ENCODE results near the gene PEPD. TPM values are rescaled to one million over a fixed set of nuclear protein-coding genes. Genes with fewer than 3 reads are reported as not detected.
A peak's percentile ranks its signal among the peaks of the same experiment; 100 is the strongest.

The PEPD gene
- total RNA-seq, 2 experiments from 2014 or later: 26.9 to 37.4 TPM

DNA sequence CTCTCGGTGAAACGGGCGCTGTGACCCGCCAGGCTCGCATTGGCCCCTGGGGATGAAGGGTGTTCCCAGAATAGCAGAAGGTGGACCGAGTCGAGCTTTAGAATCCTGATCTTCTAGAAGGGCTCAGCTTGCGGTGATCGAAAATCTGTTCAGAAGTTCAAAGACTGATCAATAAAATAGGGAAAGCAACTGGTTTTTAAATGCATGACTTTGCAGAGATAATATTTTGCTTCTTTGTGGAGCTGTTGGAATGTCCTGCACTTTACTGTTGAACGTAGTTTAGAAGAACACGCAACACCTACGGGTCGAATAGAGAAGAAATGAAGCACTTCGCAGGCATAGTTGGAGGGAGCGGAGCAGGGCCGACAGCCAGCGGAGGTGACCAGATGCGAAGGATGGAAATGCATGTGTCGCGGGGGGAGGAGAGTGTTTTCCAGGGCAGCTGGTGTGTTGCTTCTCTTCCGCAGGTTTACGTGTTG, 147.3 kb downstream of the PEPD start:
- DNase-seq (peak; percentile 38), ATAC-seq (no peak)
- H3K36me3 Mint-ChIP-seq (ENCODE audit: low read depth): peaks cover 22% of the 10 kb centered on the region
- H3K27ac Mint-ChIP-seq: peak overlapping the region; percentile 93
- no peaks in the 10 kb centered on the region for H3K9me3 Mint-ChIP-seq (ENCODE audit: low read depth)
- H3K27me3 Mint-ChIP-seq: no peaks in the 10 kb centered on the region
- H3K4me3 Mint-ChIP-seq: peak overlapping the region; percentile 94
- peaks cover 48% of the 10 kb centered on the region for H3K4me1 Mint-ChIP-seq
- POLR2A ChIA-PET: interaction anchor here (0.6 to 1.5 kb wide), 2 partner anchors 72 to 198 kb away, joined by 3 to 4 read pairs; partner anchors contain the start of gene CEBPA
- intact Hi-C loops (cut with DNase I, micrococcal nuclease): loop anchor here in 1 of 2 experiments (2.0 to 10.0 kb wide), 8 partner anchors 239 to 1628 kb away; partner anchors contain the start of genes ANKRD27, GRAMD1A, RGS9BP and ZNF181
- CTCF ChIA-PET: interaction anchor here (0.6 to 2.2 kb wide), 6 partner anchors 8 to 190 kb away, joined by 3 to 11 read pairs (median 4); no protein-coding TSS in a partner anchor

DNA sequence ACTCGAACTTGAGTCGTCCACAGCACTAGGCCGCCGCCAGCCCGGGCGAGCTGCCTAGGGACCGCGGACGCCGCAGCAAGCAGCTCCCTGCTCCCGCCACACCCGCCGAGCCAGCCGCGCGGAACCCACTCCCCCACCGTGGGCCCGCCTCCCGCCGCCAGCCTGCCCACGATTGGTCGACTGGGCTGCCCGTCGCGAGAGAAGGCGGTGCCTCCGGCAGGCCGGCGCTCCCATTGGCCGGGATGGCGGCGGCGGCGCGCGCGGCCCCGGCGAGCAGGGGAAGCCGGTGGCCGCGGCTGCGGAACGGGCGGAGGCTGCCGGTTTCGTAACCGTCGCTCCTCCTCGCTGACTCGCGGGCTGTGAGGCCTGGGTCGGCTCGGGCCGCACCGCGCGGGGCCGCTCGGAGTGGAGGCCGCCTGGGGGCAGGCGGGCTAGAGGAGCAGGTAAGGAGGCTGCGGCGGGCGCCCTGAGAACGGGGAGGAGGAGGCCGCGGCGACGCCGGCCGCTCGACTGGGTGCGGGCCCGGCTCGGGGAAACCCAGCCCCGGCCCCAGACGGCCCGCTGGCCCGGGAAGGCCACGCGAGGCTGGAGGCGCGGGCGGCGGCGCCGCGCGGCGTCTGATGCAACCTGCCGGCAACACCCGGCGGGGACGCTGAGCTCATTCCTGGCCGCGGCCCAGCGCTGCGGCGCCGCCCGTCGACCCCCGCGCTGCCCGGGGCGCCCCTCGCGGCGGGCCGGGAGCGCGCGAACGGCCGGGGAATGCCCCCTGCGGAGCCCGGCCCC, 147.9 kb downstream of the PEPD start, which contains the start of gene CEBPG:
CEBPG (plus strand) TSS at position 257 of the 783 bp plus-strand sequence. CDS start 5,531 bp downstream, outside the sequence.
- intact Hi-C loops (cut with DNase I, micrococcal nuclease): loop anchor here (1.0 to 10.0 kb wide), 21 partner anchors 71 to 1629 kb away; partner anchors contain the start of genes CEBPA (in 2 of the 2), ANKRD27 (in 1 of the 2), DPY19L3 (in 1 of the 2) and FAAP24 (in 1 of the 2)
- H3K27ac Mint-ChIP-seq: peak within 1 kb of the TSS; percentile 93
- peak; percentile 94 for ATAC-seq
- peak; percentile 95 for DNase-seq
- peaks cover 42% of the 10 kb centered on the region for H3K4me1 Mint-ChIP-seq
- H3K36me3 Mint-ChIP-seq (ENCODE audit: low read depth): peaks cover 17% of the 10 kb centered on the region
- H3K27me3 Mint-ChIP-seq: no peaks in the 10 kb centered on the region
- no peaks in the 10 kb centered on the region for H3K9me3 Mint-ChIP-seq (ENCODE audit: low read depth)
- CTCF ChIA-PET: interaction anchor here (0.9 to 2.2 kb wide), 6 partner anchors 9 to 189 kb away, joined by 3 to 11 read pairs (median 4); no protein-coding TSS in a partner anchor
- POLR2A ChIA-PET: interaction anchor here (0.6 to 1.5 kb wide), 3 partner anchors 70 to 93 kb away, joined by 3 to 4 read pairs (median 3); partner anchors contain the start of gene CEBPA
- H3K4me3 Mint-ChIP-seq: peak within 1 kb of the TSS; percentile 94

DNA sequence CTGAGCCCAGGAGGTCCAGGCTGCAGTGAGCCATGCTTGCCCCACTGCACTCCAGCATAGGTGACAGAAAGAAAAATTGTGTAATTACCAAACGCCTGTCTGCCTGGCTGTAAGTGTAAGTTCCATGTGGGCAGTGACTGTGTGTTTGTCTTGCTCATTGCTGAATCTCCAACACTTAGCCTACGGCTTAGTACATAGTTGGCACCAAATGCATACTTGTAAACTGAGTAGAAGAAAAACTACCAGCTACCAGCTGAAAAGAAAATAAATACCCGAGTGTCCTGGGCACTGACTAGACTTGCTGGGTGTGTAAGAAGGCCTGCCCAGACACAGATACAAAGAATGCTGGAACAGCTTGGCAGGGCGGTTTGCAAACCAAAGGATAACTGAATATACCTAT, 150.8 kb downstream of the PEPD start:
- DNase-seq: no peak
- POLR2A ChIA-PET: no interaction called here
- peaks cover 15% of the 10 kb centered on the region for H3K4me1 Mint-ChIP-seq
- intact Hi-C loops (cut with DNase I, micrococcal nuclease): loop anchor here in 1 of 2 experiments (5.0 to 10.0 kb wide), 7 partner anchors 693 to 1632 kb away; partner anchors contain the start of genes ANKRD27, GRAMD1A, RGS9BP and ZNF181
- H3K36me3 Mint-ChIP-seq (ENCODE audit: low read depth): peaks cover 9% of the 10 kb centered on the region
- H3K9me3 Mint-ChIP-seq (ENCODE audit: low read depth): no peaks in the 10 kb centered on the region
- no peak overlapping the region for H3K27ac Mint-ChIP-seq
- no peak overlapping the region for H3K4me3 Mint-ChIP-seq
- CTCF ChIA-PET: interaction anchor here (0.6 kb wide), 1 partner anchor 105 kb away, joined by 3 read pairs; no protein-coding TSS in a partner anchor
- H3K27me3 Mint-ChIP-seq: no peaks in the 10 kb centered on the region
- no peak for ATAC-seq

DNA sequence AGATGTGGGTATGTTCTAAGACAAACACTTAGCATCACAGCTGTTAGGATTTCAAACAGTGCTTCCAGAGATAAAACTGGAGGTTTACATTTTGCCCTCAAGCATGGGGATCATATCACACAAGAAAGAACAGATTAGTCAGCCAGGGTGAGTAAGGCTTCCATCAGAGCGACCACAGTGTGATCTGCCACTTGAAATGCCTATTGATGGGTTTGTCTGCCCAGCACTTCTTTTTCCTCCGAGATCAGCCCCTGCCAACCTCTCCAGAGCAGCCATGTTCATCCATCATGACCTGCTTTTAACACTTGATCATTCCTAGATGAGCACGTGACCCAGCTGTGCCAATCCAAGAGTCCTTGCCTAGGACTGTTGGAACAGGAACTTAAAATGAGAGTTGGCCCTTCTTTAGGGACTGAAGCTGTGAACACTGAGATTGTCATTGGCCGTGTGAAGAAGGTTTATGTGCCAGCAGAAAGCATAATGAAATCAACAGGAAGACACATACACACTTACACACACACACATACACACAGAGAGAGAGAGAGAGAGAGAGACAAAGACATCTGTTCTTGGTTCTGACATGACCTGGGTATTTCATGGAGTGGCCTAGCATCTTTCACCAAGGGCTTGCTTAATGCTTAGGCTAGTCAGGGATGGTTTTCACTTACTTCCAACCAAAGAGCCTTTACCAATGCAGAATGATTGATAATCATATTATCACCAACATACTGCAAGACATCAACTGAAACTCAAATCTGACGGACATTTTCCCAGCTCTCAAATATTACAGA, 153.3 kb downstream of the PEPD start:
- peaks cover 2% of the 10 kb centered on the region for H3K4me1 Mint-ChIP-seq
- intact Hi-C loops (cut with DNase I, micrococcal nuclease): no loop called here
- ChIA-PET POLR2A (no interaction called here), CTCF (interaction anchor here (0.7 to 1.8 kb wide), 4 partner anchors 13 to 321 kb away, joined by 3 to 5 read pairs (median 4); no protein-coding TSS in a partner anchor)
- no peak overlapping the region for H3K27ac Mint-ChIP-seq
- H3K36me3 Mint-ChIP-seq (ENCODE audit: low read depth): no peaks in the 10 kb centered on the region
- DNase-seq (peak; percentile 12), ATAC-seq (peak; percentile 49)
- no peaks in the 10 kb centered on the region for H3K27me3 Mint-ChIP-seq
- H3K9me3 Mint-ChIP-seq (ENCODE audit: low read depth): no peaks in the 10 kb centered on the region
- no peak overlapping the region for H3K4me3 Mint-ChIP-seq

DNA sequence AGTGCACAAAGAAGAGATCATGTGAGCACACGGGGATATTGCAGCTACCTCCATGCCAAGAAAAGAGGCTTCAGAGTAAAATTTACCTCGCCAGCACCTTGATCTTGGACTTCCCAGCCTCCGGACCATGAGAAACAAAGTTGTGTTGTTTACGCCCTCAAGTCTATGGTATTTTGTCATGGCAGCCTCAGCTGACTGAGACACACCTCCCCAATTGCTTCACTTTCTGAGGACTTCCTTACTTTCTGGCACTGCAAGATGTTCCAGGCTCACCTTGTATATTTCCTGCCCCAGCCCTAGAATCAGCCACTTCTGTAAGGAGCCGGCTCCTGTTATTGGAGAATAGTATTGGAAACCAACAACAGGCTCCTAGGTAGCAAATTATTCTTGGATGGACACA, 154.7 kb downstream of the PEPD start:
- Mint-ChIP-seq H3K36me3 (ENCODE audit: low read depth) (no peaks in the 10 kb centered on the region), H3K4me1 (no peaks in the 10 kb centered on the region), H3K9me3 (ENCODE audit: low read depth) (no peaks in the 10 kb centered on the region), H3K27ac (no peak overlapping the region), H3K27me3 (no peaks in the 10 kb centered on the region), H3K4me3 (no peak overlapping the region)
- ATAC-seq (no peak), DNase-seq (no peak)
- intact Hi-C loops (cut with DNase I, micrococcal nuclease): no loop called here
- ChIA-PET POLR2A (no interaction called here), CTCF (no interaction called here)

DNA sequence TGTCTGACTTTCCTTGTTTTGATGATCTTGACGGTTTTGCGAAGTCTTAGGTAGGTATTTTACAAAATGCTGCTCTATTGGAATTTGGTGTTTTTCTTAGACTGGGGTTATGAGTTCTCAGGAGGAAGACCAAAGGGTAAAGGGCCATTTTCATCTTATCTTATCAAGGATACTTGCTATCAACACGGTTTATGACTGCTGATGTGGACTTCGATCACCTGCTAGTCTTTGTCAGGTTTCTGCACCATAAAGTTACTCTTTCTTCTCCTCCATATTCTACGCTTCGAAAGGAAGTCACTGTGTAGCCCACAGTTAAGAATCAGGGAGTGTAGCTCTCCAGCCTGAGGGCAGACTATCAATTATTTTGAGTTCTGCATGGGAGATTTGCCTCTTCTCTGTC, 155.5 kb downstream of the PEPD start:
- no peak overlapping the region for H3K27ac Mint-ChIP-seq
- no peak for DNase-seq
- H3K36me3 Mint-ChIP-seq (ENCODE audit: low read depth): no peaks in the 10 kb centered on the region
- H3K4me3 Mint-ChIP-seq: no peak overlapping the region
- no peaks in the 10 kb centered on the region for H3K9me3 Mint-ChIP-seq (ENCODE audit: low read depth)
- H3K4me1 Mint-ChIP-seq: no peaks in the 10 kb centered on the region
- no peaks in the 10 kb centered on the region for H3K27me3 Mint-ChIP-seq
- intact Hi-C loops (cut with DNase I, micrococcal nuclease): no loop called here
- POLR2A ChIA-PET: no interaction called here
- ATAC-seq: no peak
- CTCF ChIA-PET: no interaction called here

DNA sequence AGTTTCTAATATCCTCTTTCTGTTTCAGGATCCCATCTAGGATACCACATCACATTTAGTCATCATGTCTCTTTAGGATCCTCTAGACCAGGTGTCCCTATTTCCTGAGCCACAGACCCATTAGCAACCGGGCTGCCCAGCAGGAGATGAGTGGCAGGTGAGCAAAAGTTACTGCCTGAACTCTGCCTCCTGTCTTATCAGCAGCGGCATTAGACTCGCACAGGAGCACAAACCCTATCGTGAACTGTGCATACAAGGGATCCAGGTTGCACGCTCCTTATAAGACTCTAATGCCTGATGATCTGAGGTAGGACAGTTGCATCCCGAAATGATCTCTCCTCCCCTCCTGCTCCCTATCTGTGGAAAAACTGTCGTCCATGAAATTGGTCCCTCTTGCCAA, 155.9 kb downstream of the PEPD start:
- H3K4me1 Mint-ChIP-seq: no peaks in the 10 kb centered on the region
- intact Hi-C loops (cut with DNase I, micrococcal nuclease): no loop called here
- CTCF ChIA-PET: no interaction called here

DNA sequence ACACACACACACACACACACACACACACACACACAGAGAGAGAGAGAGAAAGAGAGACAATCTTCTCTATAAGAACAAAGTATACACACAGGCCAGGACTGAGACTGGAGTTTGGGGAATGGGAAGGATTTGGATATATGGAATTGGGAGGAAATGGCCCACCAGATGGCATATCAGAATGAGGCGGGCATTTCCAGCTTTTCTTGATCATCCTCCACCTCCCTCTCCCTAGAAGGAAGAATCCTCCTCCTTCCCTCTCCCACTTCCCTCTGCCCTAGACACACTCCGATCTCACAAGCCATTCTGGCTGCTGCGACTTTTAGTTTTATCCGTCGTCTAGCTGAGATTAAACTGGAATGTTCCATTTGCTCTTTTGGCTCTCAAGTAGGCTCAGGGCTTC, 158.1 kb downstream of the PEPD start:
- no peak for ATAC-seq
- POLR2A ChIA-PET: no interaction called here
- H3K27ac Mint-ChIP-seq: no peak overlapping the region

More for the DNA sequence above, 155.9 kb downstream of the PEPD start:
- H3K9me3 Mint-ChIP-seq (ENCODE audit: low read depth): no peaks in the 10 kb centered on the region
- no peak for ATAC-seq
- DNase-seq: no peak
- H3K4me3 Mint-ChIP-seq: no peak overlapping the region
- no peak overlapping the region for H3K27ac Mint-ChIP-seq
- no peaks in the 10 kb centered on the region for H3K27me3 Mint-ChIP-seq
- POLR2A ChIA-PET: no interaction called here
- H3K36me3 Mint-ChIP-seq (ENCODE audit: low read depth): no peaks in the 10 kb centered on the region

DNA sequence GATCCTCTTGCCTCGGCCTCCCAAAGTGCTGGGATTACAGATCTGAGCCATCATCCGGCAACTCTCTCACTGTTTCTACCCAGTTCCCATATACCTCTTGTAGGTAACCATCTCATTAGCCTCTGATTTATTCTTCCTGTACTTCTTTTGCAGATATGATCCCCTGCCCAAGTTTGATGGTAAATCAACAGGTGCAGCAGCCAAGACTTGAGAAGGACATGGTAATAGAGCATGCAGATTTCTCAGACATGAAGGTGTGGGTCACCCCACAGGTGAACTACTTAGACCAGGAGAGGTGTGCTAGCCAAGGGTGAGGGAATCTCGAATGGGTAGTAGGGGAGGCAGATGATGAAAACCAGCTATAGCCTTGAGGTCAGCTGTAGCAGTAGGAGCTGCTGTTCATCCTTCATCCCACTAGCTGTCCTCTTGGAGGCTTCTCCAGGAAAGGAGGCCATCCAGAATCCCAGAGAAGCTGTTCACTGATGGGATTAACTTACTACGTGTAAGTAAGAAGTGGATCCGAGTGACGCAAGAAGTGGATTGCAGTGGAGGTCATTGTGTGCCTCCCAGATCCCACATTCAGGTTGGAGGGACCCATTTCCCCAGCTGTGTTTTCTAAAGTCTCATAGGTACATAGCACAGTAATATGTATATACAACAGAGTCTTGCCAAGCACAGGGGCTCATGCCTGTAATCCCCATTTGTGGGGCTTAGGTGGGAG, 158.9 kb downstream of the PEPD start:
- intact Hi-C loops (cut with DNase I, micrococcal nuclease): no loop called here
- no peak for DNase-seq
- H3K27me3 Mint-ChIP-seq: no peaks in the 10 kb centered on the region

More for the DNA sequence above, 158.1 kb downstream of the PEPD start:
- H3K27me3 Mint-ChIP-seq: no peaks in the 10 kb centered on the region
- no peaks in the 10 kb centered on the region for H3K9me3 Mint-ChIP-seq (ENCODE audit: low read depth)
- H3K36me3 Mint-ChIP-seq (ENCODE audit: low read depth): no peaks in the 10 kb centered on the region
- CTCF ChIA-PET: no interaction called here
- H3K4me3 Mint-ChIP-seq: no peak overlapping the region
- no peaks in the 10 kb centered on the region for H3K4me1 Mint-ChIP-seq
- intact Hi-C loops (cut with DNase I, micrococcal nuclease): no loop called here
- DNase-seq: no peak

DNA sequence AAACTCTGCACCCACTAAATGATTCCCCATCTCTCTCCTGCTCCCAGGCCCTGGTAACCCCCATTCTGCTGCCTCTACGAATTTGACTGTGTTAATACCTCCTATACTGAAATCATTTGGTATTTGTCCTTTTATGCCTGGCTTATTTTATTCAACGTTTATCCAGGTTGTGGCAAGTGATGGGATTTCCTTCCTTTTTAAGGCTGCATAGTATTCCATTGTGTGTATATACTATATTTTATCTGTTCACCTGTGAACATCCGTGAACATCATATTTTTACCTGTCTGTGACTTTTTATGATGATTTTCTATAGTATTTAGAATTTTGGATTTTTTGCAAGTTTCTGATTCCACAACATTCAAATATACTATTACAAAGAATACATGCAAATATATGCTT, 162.0 kb downstream of the PEPD start:
- intact Hi-C loops (cut with DNase I, micrococcal nuclease): no loop called here
- Mint-ChIP-seq H3K27ac (no peak overlapping the region), H3K4me1 (no peaks in the 10 kb centered on the region), H3K9me3 (ENCODE audit: low read depth) (peaks cover 6% of the 10 kb centered on the region), H3K4me3 (no peak overlapping the region), H3K36me3 (ENCODE audit: low read depth) (no peaks in the 10 kb centered on the region), H3K27me3 (peaks cover 2% of the 10 kb centered on the region)
- ChIA-PET POLR2A (no interaction called here), CTCF (interaction anchor here (1.4 kb wide), 1 partner anchor 10 kb away, joined by 4 read pairs; no protein-coding TSS in a partner anchor)
- no peak for DNase-seq
- no peak for ATAC-seq

More for the DNA sequence above, 158.9 kb downstream of the PEPD start:
- Mint-ChIP-seq H3K27ac (no peak overlapping the region), H3K4me3 (no peak overlapping the region), H3K9me3 (ENCODE audit: low read depth) (no peaks in the 10 kb centered on the region), H3K4me1 (no peaks in the 10 kb centered on the region), H3K36me3 (ENCODE audit: low read depth) (no peaks in the 10 kb centered on the region)
- no peak for ATAC-seq
- POLR2A ChIA-PET: no interaction called here
- CTCF ChIA-PET: no interaction called here

Measured in activated CD4-positive, alpha-beta T cell treated with anti-CD3 and anti-CD28 coated beads for 36 hours (primary cell).